KMS-11 (cell line): ENCODE measurements around the gene STK25.

Experiments used
- H2AFZ ChIP-seq: fragments of 200-600 bp; sonication (generic); 2 replicates; pipeline ENCODE4 v1.6.1; 2016; ENCODE audit warnings: antibody characterized with exemption, mixed run types, low read depth
- H3K27ac ChIP-seq: fragments of 200-600 bp; sonication (generic); 2 replicates; pipeline ENCODE4 v1.6.1; 2016; ENCODE audit warnings: mild to moderate bottlenecking, mixed run types
- H3K27me3 ChIP-seq: fragments of 200-600 bp; sonication (generic); 2 replicates; pipeline ENCODE4 v1.6.1; 2017; ENCODE audit warnings: mild to moderate bottlenecking, low read depth, mixed run types, moderate library complexity; ENCODE audit not compliant: insufficient read depth
- H3K36me3 ChIP-seq: fragments of 200-600 bp; sonication (generic); 2 replicates; pipeline ENCODE4 v1.6.1; 2017; ENCODE audit warnings: mild to moderate bottlenecking, mixed run types; ENCODE audit not compliant: insufficient read depth
- H3K4me1 ChIP-seq: fragments of 200-600 bp; sonication (generic); 2 replicates; pipeline ENCODE4 v1.6.1; 2016; ENCODE audit warnings: mild to moderate bottlenecking, low read depth, mixed run types; ENCODE audit not compliant: poor library complexity, severe bottlenecking
- H3K4me2 ChIP-seq: fragments of 200-600 bp; sonication (generic); 2 replicates; pipeline ENCODE4 v1.7.0; 2016; ENCODE audit warnings: mild to moderate bottlenecking, mixed run types
- H3K4me3 ChIP-seq: fragments of 200-600 bp; sonication (generic); IDR thresholded peaks from 2 replicates; pipeline ENCODE4 v1.6.1; 2017; ENCODE audit warnings: low read depth, low read length, mixed read lengths; ENCODE audit not compliant: insufficient read depth
- H3K79me2 ChIP-seq: fragments of 200-600 bp; sonication (generic); 2 replicates; pipeline ENCODE4 v1.6.1; 2016; ENCODE audit warnings: low read depth, mixed run types; ENCODE audit not compliant: insufficient read depth
- H3K9ac ChIP-seq: fragments of 200-600 bp; sonication (generic); 2 replicates; pipeline ENCODE4 v1.6.1; 2016; ENCODE audit warnings: mild to moderate bottlenecking, mixed run types
- H4K20me1 ChIP-seq: fragments of 200-600 bp; sonication (generic); 2 replicates; pipeline ENCODE4 v1.6.1; 2016; ENCODE audit warnings: mild to moderate bottlenecking, mixed run types; ENCODE audit not compliant: insufficient read depth
- TF ChIP-seq, protein P1 (sequence below): fragments of 200-600 bp; sonication (generic); conservative IDR thresholded peaks from 2 replicates; pipeline ENCODE4 v1.6.1; 2017; ENCODE audit warnings: low read depth, mild to moderate bottlenecking, antibody characterized with exemption, low read length, moderate library complexity, mixed read lengths

Gene STK25

DNA sequence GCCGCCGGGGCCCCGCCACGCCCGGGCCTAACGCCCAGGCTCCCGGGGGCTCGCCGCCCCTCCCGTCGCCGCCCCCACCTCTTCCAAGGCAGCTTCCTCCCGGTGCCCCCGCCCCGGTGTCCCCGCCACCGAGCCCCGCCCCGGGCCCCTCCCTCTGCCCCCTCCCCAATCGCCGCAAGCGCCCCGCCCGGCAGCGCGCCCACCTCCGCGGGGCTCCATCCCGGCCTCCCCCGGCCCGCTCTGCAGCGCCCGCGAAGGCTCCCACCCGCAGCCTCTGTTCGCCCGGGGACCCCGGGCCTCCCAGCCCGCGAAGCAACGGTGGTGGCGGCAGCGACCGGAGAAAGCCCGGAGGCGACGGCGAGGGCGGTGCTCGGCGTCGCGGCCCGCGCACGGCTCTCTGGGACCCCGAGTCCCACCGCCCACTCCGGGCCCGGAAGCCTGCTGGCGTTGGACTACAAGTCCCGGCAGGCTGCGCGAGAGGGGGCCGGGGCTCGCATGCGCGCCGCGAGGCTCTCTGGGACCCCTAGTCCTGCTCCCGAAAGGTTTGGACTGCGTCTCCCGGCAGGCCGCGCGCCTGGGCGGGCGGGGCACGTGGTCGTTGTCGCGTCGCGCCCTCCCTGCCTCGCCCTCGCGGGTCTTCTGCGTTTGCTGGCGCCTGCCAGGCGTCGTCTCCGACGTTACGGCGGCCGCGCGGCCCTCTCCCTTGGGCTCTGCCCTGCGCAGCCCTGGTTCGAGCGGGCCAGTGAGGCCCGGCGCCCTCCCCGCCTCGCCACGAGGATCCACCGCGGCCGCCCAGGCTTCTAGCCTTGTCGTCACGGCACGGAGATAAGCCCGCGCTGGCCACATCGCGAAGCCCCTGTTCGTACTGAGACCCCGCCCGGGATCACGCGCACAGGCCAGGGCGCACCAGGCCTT is at the start of gene STK25:
TSS of gene STK25 (minus strand) at position 345 of the 915 bp plus-strand sequence. CDS start 549 bp downstream, outside the sequence.
- peak within 1 kb of the TSS; percentile 75; the same call in 1 of the 2 replicates for H3K9ac ChIP-seq
- 0 out of 2 replicates have a peak, but pooled peaks cover 9% of the 10 kb centered on the region for H3K27me3 ChIP-seq
- H3K4me2 ChIP-seq, result peak within 1 kb of the TSS; percentile 71
- no peaks in the 10 kb centered on the region for H4K20me1 ChIP-seq
- TF ChIP-seq, protein P1, sequence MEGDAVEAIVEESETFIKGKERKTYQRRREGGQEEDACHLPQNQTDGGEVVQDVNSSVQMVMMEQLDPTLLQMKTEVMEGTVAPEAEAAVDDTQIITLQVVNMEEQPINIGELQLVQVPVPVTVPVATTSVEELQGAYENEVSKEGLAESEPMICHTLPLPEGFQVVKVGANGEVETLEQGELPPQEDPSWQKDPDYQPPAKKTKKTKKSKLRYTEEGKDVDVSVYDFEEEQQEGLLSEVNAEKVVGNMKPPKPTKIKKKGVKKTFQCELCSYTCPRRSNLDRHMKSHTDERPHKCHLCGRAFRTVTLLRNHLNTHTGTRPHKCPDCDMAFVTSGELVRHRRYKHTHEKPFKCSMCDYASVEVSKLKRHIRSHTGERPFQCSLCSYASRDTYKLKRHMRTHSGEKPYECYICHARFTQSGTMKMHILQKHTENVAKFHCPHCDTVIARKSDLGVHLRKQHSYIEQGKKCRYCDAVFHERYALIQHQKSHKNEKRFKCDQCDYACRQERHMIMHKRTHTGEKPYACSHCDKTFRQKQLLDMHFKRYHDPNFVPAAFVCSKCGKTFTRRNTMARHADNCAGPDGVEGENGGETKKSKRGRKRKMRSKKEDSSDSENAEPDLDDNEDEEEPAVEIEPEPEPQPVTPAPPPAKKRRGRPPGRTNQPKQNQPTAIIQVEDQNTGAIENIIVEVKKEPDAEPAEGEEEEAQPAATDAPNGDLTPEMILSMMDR, result no peak
- peak within 1 kb of the TSS; percentile 59 for H3K4me3 ChIP-seq
- peak within 1 kb of the TSS; percentile 25; the same call in 1 of the 2 replicates for H3K27ac ChIP-seq
- peaks cover 5% of the 10 kb centered on the region for H3K4me1 ChIP-seq
- H3K79me2 ChIP-seq, result peaks cover 12% of the 10 kb centered on the region; the same call in 1 of the 2 replicates
- no peaks in the 10 kb centered on the region for H3K36me3 ChIP-seq
- peak within 1 kb of the TSS; percentile 81 for H2AFZ ChIP-seq

DNA sequence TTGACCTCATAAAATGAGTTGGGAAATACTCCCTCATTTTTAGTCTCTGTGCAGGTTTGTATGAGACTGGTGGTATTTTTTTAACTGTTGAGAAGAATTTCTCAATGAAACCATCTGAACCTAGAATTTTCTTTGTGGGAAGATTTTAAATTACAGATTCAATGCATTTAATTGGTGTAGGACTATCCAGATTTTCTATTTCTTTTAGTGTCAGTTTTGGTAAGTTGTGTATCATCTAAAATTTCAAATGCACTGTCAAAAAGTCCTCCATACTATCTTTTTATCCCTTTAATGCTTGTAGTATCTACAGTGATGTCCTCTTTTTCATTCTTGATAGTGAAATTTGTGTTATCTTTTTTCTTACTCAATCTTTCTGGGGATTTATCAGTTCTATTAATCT is 48.4 kb upstream of the STK25 start:
- H3K4me3 ChIP-seq, result no peak overlapping the region
- H3K9ac ChIP-seq, result no peak overlapping the region
- no peaks in the 10 kb centered on the region for H3K36me3 ChIP-seq
- no peaks in the 10 kb centered on the region; the same call in 1 of the 2 replicates for H3K27me3 ChIP-seq
- H3K79me2 ChIP-seq, result no peaks in the 10 kb centered on the region
- H3K4me2 ChIP-seq, result no peak overlapping the region
- no peak overlapping the region for H2AFZ ChIP-seq
- H3K4me1 ChIP-seq, result no peaks in the 10 kb centered on the region
- TF ChIP-seq, protein P1, result no peak
- H3K27ac ChIP-seq, result no peak overlapping the region
- no peaks in the 10 kb centered on the region for H4K20me1 ChIP-seq

DNA sequence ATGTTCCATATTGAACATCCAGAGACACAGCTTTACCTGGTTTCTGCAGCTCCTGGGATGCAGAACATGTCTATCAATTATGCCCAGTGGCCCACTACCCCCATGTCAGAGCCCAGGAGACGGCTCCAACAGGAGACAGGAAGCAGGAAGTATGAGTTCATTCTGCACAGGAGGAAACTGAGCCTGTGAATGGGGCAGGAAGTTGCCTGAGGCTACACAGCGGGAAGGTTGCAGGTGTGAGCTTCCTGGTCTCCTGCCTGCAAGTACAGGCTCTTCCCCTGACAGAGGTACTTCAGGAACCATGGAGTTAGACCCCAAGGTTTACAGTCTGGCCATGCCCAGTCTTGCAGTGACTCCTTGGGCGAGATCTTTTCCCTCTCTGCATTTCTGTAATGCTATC is 47.3 kb upstream of the STK25 start:
- Histone ChIP-seq H3K27ac (no peak overlapping the region), H3K36me3 (no peaks in the 10 kb centered on the region), H3K4me2 (no peak overlapping the region), H4K20me1 (no peaks in the 10 kb centered on the region), H3K9ac (no peak overlapping the region), H3K79me2 (no peaks in the 10 kb centered on the region), H3K27me3 (no peaks in the 10 kb centered on the region; the same call in 1 of the 2 replicates), H3K4me1 (no peaks in the 10 kb centered on the region), H3K4me3 (no peak overlapping the region), H2AFZ (no peak overlapping the region)
- TF ChIP-seq, protein P1, result no peak

DNA sequence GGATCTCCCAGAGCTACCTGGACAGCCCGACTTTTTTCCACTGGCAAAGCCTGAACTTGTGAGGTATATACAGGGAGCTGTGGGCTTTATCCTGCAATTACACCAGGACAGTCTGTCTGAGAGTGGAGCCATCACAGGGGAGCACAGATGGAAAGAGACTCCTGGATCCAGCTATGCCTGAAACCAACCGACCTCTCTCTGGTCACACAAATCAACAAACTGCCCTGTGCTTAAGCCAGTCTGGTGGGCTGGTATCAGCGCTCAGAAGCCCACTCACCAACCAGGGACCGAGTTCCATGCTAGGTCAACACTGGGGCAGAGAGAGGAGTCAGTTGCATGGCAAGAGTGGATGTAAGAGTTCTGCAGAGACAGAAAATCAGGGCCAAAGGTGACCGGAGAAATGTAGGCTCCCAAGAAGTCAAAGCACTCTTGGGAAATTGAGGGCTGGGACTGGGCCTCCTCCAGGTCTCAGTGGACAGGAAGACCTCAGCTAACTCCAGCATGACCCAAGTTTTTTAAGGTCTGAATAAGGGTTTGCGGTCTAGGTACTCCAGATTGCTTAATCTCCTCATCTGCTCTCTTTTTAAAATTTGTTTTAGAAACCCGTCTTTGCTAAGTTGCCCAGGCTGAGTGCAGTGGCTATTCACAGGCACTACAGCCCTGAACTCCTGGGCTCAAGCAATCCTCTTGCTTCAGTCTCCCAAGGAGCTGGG is 46.4 kb upstream of the STK25 start:
- Histone ChIP-seq H4K20me1 (no peaks in the 10 kb centered on the region), H3K4me1 (no peaks in the 10 kb centered on the region), H3K4me2 (no peak overlapping the region), H3K4me3 (no peak overlapping the region), H3K36me3 (no peaks in the 10 kb centered on the region), H2AFZ (no peak overlapping the region), H3K9ac (no peak overlapping the region), H3K79me2 (no peaks in the 10 kb centered on the region), H3K27me3 (no peaks in the 10 kb centered on the region; the same call in 1 of the 2 replicates), H3K27ac (no peak overlapping the region)
- TF ChIP-seq, protein P1, result no peak
